ENCODE measurements around the gene HNF1A. TPM values are rescaled to one million over a fixed set of nuclear protein-coding genes. Genes with fewer than 3 reads are reported as not detected.

Gene HNF1A
- total and polyA plus RNA-seq, 10 of the 15 experiments (the other 5 are each of a cell fraction or from before 2014, with no cell fraction given): 0.10 TPM; not detected in 9

- TF ChIP-seq, protein P1, sequence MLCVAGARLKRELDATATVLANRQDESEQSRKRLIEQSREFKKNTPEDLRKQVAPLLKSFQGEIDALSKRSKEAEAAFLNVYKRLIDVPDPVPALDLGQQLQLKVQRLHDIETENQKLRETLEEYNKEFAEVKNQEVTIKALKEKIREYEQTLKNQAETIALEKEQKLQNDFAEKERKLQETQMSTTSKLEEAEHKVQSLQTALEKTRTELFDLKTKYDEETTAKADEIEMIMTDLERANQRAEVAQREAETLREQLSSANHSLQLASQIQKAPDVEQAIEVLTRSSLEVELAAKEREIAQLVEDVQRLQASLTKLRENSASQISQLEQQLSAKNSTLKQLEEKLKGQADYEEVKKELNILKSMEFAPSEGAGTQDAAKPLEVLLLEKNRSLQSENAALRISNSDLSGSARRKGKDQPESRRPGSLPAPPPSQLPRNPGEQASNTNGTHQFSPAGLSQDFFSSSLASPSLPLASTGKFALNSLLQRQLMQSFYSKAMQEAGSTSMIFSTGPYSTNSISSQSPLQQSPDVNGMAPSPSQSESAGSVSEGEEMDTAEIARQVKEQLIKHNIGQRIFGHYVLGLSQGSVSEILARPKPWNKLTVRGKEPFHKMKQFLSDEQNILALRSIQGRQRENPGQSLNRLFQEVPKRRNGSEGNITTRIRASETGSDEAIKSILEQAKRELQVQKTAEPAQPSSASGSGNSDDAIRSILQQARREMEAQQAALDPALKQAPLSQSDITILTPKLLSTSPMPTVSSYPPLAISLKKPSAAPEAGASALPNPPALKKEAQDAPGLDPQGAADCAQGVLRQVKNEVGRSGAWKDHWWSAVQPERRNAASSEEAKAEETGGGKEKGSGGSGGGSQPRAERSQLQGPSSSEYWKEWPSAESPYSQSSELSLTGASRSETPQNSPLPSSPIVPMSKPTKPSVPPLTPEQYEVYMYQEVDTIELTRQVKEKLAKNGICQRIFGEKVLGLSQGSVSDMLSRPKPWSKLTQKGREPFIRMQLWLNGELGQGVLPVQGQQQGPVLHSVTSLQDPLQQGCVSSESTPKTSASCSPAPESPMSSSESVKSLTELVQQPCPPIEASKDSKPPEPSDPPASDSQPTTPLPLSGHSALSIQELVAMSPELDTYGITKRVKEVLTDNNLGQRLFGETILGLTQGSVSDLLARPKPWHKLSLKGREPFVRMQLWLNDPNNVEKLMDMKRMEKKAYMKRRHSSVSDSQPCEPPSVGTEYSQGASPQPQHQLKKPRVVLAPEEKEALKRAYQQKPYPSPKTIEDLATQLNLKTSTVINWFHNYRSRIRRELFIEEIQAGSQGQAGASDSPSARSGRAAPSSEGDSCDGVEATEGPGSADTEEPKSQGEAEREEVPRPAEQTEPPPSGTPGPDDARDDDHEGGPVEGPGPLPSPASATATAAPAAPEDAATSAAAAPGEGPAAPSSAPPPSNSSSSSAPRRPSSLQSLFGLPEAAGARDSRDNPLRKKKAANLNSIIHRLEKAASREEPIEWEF (IDR thresholded peaks at IDR 0.05; ENCODE audit: insufficient replicate concordance, low read depth, low read length): no peak
- TF ChIP-seq IRF3 (IDR thresholded peaks at IDR 0.05) (no peak), ASH2L (IDR thresholded peaks at IDR 0.05; ENCODE audit: borderline replicate concordance, low read depth) (no peak), RCOR1 (conservative IDR thresholded peaks at IDR 0.05; ENCODE audit: low read depth, low read length) (no peak), CEBPB (IDR thresholded peaks at IDR 0.05; ENCODE audit: borderline replicate concordance in 1 of 2, low read depth in 2 of 2, low read length in 2 of 2) (no peak), RAD21 (IDR thresholded peaks at IDR 0.05; ENCODE audit: insufficient read depth, low read depth, low read length) (no peak), CEBPZ (IDR thresholded peaks at IDR 0.05; ENCODE audit: low read depth, low read length) (no peak), EGR1 (IDR thresholded peaks at IDR 0.05; ENCODE audit: borderline replicate concordance in 1 of 2, low read depth in 2 of 2, low read length in 2 of 2) (no peak), ZNF384 (IDR thresholded peaks at IDR 0.05; ENCODE audit: borderline replicate concordance, low read depth, low read length) (no peak), SREBF2 (IDR thresholded peaks at IDR 0.05; ENCODE audit: low read length) (no peak), RB1 (IDR thresholded peaks at IDR 0.05; ENCODE audit: borderline replicate concordance) (no peak), SUPT20H (IDR thresholded peaks at IDR 0.05; ENCODE audit: borderline replicate concordance, control insufficient read depth, low read depth, low read length) (no peak), BACH1 (IDR thresholded peaks at IDR 0.05; ENCODE audit: borderline replicate concordance) (no peak), CHD4 (IDR thresholded peaks at IDR 0.05) (no peak), RELA (IDR thresholded peaks at IDR 0.05; ENCODE audit: borderline replicate concordance, partially characterized antibody) (peak; percentile 46)
- TF ChIP-seq, protein P2, sequence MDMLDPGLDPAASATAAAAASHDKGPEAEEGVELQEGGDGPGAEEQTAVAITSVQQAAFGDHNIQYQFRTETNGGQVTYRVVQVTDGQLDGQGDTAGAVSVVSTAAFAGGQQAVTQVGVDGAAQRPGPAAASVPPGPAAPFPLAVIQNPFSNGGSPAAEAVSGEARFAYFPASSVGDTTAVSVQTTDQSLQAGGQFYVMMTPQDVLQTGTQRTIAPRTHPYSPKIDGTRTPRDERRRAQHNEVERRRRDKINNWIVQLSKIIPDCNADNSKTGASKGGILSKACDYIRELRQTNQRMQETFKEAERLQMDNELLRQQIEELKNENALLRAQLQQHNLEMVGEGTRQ (IDR thresholded peaks at IDR 0.05; ENCODE audit: borderline replicate concordance, low read depth, low read length): peak; percentile 18; the same call in 1 of the 2 replicates
These were observed 37.8 kb downstream of the HNF1A start, which contains the start of gene C12orf43 (continued) for GRCh38 chr12:121015825-121016766.

Data from GM12878 (cell line).